AG10803 (cell line): ENCODE data around the gene C16orf89.

ENCODE experiments used
- DNase-seq: peaks from one replicate; pipeline ENCODE4 v3.0.0; 2010; ENCODE audit warnings: low read depth
- H3K4me3 ChIP-seq: 2 replicates; pipeline ENCODE4 v1.5.1; 2011; ENCODE audit warnings: mild to moderate bottlenecking, low read length, control low read depth
- CTCF ChIP-seq: conservative IDR thresholded peaks from 2 replicates; pipeline ENCODE4 v1.5.1; 2011; ENCODE audit warnings: mild to moderate bottlenecking, low read length, control low read depth, inconsistent platforms

C16orf89 gene

GRCh38 chr16:5044011-5044540, 21.7 kb downstream of the C16orf89 start:
- TF ChIP-seq CTCF = no peak
- DNase-seq = no peak
- H3K4me3 ChIP-seq = no peak overlapping the region

GRCh38 chr16:5042574-5043171, 23.1 kb downstream of the C16orf89 start:
- no peak for TF ChIP-seq CTCF
- no peak overlapping the region for H3K4me3 ChIP-seq
- no peak for DNase-seq

DNA sequence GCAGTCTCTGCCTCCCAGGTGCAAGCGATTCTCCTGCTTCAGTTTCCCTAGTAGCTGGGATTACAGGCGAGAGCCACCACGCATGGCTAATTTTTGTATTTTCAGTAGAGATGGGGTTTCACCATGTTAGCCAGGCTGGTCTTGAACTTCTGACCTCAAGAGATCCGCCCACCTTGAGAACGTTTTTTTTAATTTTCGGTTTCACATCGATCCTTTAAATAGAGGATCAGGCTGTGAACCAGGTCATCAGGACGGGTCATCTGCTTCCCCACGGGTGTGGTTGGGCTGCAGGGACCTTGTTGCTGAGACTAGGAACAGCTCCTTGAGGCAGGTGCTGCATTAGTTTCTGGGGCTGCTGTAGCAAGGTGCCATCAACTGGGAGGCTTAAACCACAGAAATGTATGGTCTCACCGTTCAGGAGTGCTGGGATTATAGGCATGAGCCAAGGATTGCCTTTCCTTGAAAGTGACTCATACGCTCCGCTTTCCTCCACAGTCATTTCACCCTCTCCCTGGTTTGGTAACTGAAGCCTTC, 24.1 kb downstream of the C16orf89 start:
- DNase-seq = peak; percentile 38
- no peak overlapping the region for H3K4me3 ChIP-seq
- no peak for TF ChIP-seq CTCF

DNA sequence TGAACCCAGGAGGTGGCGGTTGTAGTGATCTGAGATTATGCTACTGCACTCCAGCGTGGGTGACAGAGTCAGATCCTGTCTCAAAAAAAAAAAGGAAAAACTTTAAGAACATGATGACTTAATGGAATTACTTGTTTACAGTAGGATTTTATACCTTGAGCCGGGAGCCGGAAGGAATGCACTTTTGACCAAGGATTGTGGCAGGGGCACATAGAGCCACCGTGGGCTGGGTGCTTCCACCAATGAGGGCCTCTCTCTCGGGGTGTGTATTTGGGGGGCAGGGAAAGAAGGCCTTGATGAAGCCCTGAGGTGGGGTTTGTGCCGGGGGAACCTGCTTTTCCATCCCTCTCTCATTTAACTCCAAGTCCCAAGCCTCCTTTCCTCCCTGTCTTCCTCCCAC, 25.3 kb downstream of the C16orf89 start:
- no peak for DNase-seq
- no peak for TF ChIP-seq CTCF

DNA sequence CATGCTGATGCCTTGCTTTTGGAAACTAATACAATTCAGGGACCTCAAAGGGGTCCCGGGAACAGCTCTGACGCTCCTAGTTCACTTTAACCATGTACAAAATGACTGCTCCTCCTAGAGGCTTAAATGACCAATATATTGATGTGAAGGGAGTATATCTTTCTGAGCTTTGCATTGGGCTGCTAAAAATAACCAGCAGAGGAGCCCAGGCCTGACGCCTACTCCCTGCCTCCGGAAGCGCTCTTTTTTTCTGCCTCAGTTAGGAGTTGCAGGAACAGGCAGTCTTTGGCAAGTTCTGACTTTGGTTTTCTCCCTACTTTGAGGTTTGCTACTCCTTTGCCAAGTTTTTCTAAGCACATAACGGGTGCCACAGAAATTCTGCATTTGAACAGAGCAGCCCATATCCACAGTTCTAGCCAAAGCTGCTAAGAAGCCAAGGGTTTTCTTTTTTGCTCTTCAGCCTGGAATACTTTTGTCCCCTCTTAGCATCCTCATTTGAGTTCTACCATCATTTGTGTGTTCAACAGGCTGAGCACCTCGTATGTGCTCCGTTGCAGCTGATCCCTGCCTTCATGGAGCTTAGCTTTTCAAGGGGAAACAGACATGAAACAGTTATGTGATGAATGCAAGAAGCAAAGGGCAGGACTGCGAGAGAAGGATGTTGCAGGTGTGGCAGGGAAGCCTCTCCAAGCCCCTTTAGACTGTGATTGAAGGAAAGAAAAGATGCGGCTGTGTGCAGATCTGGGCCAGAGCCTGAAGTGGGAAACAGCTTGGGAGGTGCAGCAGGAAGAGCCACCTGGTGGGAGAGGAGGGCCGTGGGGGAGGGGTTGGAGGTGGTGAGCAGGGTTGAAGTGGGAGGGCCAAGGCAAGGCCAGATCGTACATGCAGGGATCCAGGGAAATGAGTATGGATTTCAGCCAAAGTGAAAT, 29.3 kb downstream of the C16orf89 start:
- no peak overlapping the region for H3K4me3 ChIP-seq
- no peak for TF ChIP-seq CTCF
- DNase-seq = no peak

More for the DNA sequence above, 25.3 kb downstream of the C16orf89 start:
- H3K4me3 ChIP-seq = no peak overlapping the region

DNA sequence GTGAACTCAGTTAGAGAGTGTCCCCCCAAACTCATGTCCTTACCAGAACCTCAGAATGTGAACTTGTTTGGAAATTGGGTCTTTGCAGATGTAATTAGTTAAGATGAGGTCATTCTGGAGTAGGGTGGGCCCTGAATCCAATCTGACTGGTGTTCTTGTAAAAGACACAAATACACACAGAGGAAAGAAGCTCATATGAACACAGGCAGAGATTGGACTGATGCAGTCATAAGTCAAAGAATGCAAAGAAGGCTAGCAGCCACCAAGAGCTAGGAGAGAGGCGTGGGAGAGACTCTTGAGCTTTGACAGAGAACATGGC, 29.9 kb downstream of the C16orf89 start:
- DNase-seq = no peak
- TF ChIP-seq CTCF = no peak
- no peak overlapping the region for H3K4me3 ChIP-seq
